WI38 (cell line): ENCODE results near the gene HIF3A.

Experiments used
- H3K4me3 ChIP-seq: 2 replicates; pipeline ENCODE4 v1.5.1; 2011; ENCODE audit warnings: low read depth, mild to moderate bottlenecking, control low read depth, low read length
- CTCF ChIP-seq: IDR thresholded peaks from 2 replicates; pipeline ENCODE4 v1.5.1; 2012; ENCODE audit warnings: low read depth, mild to moderate bottlenecking, control low read depth, low read length

The HIF3A gene

GRCh38 chr19:46284635-46285034, 12.2 kb upstream of the HIF3A start:
- no peak overlapping the region for H3K4me3 ChIP-seq
- no peak for TF ChIP-seq CTCF

GRCh38 chr19:46287585-46287984, 9.3 kb upstream of the HIF3A start:
- H3K4me3 ChIP-seq, result no peak overlapping the region
- no peak for TF ChIP-seq CTCF

GRCh38 chr19:46288896-46289588, 7.8 kb upstream of the HIF3A start:
- H3K4me3 ChIP-seq, result no peak overlapping the region
- TF ChIP-seq CTCF, result no peak

- no peak for TF ChIP-seq CTCF
- H3K4me3 ChIP-seq, result no peak overlapping the region
Observed at GRCh38 chr19:46289724-46290619, 6.9 kb upstream of the HIF3A start.

GRCh38 chr19:46291829-46292228, 5.0 kb upstream of the HIF3A start:
- no peak for TF ChIP-seq CTCF

GRCh38 chr19:46294494-46294893, 2.3 kb upstream of the HIF3A start:
- H3K4me3 ChIP-seq, result no peak overlapping the region
- no peak for TF ChIP-seq CTCF

More at GRCh38 chr19:46291829-46292228, 5.0 kb upstream of the HIF3A start:
- H3K4me3 ChIP-seq, result no peak overlapping the region
